ENCODE data around the gene NRG4. TPM values are rescaled to one million over a fixed set of nuclear protein-coding genes. Genes with fewer than 3 reads are reported as not detected.
"Not testable (repeated sequence)": the region's sequence is repeated elsewhere in the genome, so short reads cannot be mapped to it uniquely, and the experiment has no call there.

Gene NRG4
- total RNA-seq, 6 donors from 2014 or later, result 0.54 to 4.4 (median 1.7) TPM; not detected in 2

DNA sequence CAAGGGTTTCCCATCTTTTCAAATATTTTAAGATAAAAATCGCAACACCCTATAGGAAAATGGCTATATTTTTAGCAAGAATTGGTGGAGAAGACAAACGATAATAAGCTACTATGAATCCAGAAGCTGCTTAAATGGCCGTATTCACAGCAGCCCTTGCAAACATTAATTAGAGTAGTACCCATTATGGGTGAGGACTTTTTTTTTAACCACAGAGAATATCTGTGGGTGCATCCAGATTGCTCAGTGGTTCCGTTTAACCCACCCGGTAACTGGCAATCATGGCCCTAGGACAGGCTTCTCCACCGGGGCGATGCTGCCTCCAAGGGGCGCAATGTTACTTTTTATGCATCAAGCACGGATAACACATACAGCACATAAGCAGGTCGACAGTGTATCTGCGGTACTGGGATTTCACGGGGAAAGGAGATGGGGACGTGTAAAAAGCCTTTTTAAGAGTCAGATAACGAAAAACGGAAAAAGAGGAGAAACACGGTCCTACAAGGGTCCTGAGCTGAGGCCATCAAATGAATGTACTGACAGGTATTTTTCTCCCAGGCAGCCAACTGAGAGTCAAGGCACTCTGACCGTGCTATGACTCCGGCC is 46.6 kb upstream of the NRG4 start:
- Histone ChIP-seq H3K27ac (peak overlapping the region in 1 of 4 donors; percentile 73), H3K4me1 (peaks cover 22 to 32% (median 26%) of the 10 kb centered on the region in 4 donors), H3K27me3 (no peaks in the 10 kb centered on the region), H3K9me3 (no peaks in the 10 kb centered on the region), H3K36me3 (no peaks in the 10 kb centered on the region), H3K4me3 (peak overlapping the region; percentile 64 to 86 (median 74))
- ATAC-seq (ENCODE audit: low FRiP score in 2 of 2), result no peak
- 11 to 12% methylated on average over 18 of the region's 18 CpGs for WGBS, 2 donors
- TF ChIP-seq EP300 (IDR thresholded peaks at IDR 0.05) (no peak), POLR2A (IDR thresholded peaks at IDR 0.05) (no peak)
- TF ChIP-seq, protein P1, sequence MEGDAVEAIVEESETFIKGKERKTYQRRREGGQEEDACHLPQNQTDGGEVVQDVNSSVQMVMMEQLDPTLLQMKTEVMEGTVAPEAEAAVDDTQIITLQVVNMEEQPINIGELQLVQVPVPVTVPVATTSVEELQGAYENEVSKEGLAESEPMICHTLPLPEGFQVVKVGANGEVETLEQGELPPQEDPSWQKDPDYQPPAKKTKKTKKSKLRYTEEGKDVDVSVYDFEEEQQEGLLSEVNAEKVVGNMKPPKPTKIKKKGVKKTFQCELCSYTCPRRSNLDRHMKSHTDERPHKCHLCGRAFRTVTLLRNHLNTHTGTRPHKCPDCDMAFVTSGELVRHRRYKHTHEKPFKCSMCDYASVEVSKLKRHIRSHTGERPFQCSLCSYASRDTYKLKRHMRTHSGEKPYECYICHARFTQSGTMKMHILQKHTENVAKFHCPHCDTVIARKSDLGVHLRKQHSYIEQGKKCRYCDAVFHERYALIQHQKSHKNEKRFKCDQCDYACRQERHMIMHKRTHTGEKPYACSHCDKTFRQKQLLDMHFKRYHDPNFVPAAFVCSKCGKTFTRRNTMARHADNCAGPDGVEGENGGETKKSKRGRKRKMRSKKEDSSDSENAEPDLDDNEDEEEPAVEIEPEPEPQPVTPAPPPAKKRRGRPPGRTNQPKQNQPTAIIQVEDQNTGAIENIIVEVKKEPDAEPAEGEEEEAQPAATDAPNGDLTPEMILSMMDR (IDR thresholded peaks at IDR 0.05), result peak in 1 of 6 experiments; percentile 12
- DNase-seq, result peak in 1 of 2 donors; percentile 24

DNA sequence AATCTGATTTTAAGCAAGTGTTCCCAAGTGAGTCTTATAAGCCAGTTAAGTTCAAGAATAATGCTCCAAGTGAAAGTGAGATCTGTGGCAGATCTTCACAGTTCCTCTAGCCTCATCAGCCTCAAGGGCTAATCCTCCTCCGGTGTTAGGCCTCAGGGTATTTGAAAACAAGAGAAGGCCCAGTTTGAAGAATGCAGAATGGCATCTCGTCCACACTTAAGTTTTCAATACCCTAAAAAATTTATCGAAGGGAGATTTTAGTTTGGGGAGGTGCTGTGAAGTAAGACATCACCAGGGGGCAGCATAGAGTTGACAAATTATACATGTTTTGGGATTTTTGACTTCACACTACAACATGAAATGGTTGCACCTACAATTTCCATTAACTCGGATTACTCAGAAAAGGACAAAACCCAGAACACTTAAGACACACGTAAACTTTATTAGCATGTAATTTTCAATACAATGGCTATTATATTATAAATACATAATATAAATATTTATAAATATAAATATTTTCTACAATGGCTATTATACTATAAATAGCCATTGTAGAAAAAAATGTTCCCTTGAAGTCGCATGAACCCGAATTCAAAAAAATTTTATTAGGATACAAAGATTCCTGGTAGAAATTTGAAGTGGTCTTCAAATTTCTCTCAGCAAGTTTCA is 45.2 kb upstream of the NRG4 start:
- Histone ChIP-seq H3K4me1 (peaks cover 22 to 32% (median 26%) of the 10 kb centered on the region in 4 donors), H3K36me3 (no peaks in the 10 kb centered on the region), H3K9me3 (no peaks in the 10 kb centered on the region), H3K27ac (no peak overlapping the region), H3K4me3 (peak overlapping the region in 1 of 4 donors; percentile 35), H3K27me3 (no peaks in the 10 kb centered on the region)
- peak in 1 of 2 donors; percentile 75 for ATAC-seq (ENCODE audit: low FRiP score in 2 of 2)
- WGBS, 2 donors, result 3% methylated on average over 7 of the region's 7 CpGs
- TF ChIP-seq POLR2AphosphoS5 (IDR thresholded peaks at IDR 0.05), result no peak
- TF ChIP-seq, protein P1 (IDR thresholded peaks at IDR 0.05), result peak in 5 of 6 experiments; percentile 55 to 69 (median 60)
- DNase-seq, result no peak

DNA sequence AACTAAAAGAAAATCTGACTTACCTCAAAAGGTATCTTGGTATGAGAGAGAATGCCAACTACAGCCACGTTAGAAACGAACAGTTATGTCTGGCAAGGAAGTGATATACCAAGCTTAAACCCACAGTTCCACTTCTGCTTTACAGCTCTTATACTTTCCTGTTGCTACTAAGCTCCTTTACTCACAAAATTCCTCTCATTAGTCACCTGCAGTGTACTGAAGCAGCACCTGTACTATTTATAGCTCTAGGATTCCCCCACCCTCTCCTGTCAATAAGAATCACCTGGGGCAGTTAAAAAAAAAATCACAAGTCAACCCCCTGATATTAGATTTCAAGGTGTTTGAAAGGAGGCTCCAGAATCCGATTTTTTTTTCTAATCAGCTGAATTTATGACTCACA is 44.7 kb upstream of the NRG4 start:
- WGBS, 2 donors, result 7 to 9% methylated on average over 3 of the region's 3 CpGs
- no peak for ATAC-seq (ENCODE audit: low FRiP score in 2 of 2)

DNA sequence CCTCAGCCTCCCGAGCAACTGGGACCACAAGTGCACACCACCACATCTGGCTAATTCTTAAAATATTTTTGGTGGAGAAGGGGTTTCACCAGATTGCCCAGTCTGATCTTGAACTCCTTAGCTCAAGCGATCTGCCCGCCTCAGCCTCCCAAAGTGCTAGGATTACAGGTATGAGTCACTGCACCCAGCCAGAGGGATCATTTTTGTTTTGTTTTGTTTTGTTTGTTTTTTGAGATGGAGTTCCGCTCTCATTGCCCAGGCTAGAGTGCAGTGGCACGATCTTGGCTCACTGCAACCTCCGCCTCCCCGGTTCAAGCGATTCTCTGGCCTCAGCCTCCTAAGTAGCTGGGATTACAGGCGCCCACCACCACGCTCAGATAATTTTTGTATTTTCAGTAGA is 42.0 kb upstream of the NRG4 start:
- not testable (repeated sequence) for DNase-seq; H3K27ac ChIP-seq; H3K27me3 ChIP-seq; H3K4me3 ChIP-seq; H3K36me3 ChIP-seq; H3K9me3 ChIP-seq; ATAC-seq (ENCODE audit: low FRiP score in 2 of 2)
- 89 to 95% methylated on average over 10 of the region's 10 CpGs for WGBS, 2 donors
- H3K4me1 ChIP-seq, result peaks cover 13 to 21% (median 17%) of the 10 kb centered on the region in 4 donors

More for the DNA sequence above, 44.7 kb upstream of the NRG4 start:
- no peak overlapping the region for H3K27ac ChIP-seq
- peaks cover 22 to 32% (median 26%) of the 10 kb centered on the region in 4 donors for H3K4me1 ChIP-seq
- H3K4me3 ChIP-seq, result peak overlapping the region in 1 of 4 donors; percentile 35
- no peaks in the 10 kb centered on the region for H3K9me3 ChIP-seq
- H3K27me3 ChIP-seq, result no peaks in the 10 kb centered on the region
- no peaks in the 10 kb centered on the region for H3K36me3 ChIP-seq
- TF ChIP-seq, protein P1 (IDR thresholded peaks at IDR 0.05), result no peak
- TF ChIP-seq EP300 (IDR thresholded peaks at IDR 0.05) (no peak), POLR2AphosphoS5 (IDR thresholded peaks at IDR 0.05) (no peak), POLR2A (IDR thresholded peaks at IDR 0.05) (no peak)
- no peak for DNase-seq

DNA sequence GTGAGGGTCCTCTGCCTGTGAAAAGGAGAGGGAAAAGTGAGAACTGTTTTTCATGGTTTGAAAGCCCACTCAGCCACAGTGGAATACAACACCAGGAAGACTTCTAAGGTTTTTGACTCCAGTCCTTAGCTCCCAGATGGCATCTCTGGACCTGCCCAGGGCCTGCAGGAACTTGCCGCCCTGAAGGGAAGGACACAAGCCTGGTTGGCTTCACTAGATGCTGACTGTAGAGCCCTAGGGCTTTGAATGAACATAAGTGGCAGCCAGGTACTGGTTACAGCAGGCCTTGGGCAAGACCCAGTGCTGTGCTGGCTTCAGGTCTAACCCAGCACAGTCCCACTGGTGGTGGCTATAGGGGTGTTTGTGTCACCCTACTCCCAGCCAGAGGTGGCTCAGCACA is 26.3 kb upstream of the NRG4 start:
- H3K27ac ChIP-seq, result no peak overlapping the region
- no peak overlapping the region for H3K4me3 ChIP-seq
- no peaks in the 10 kb centered on the region for H3K27me3 ChIP-seq
- WGBS, 2 donors, result 100% methylated on average over 1 of the region's 1 CpG; no CpG with 5 or more reads in 1 of the 2 donors
- TF ChIP-seq, protein P1 (IDR thresholded peaks at IDR 0.05), result no peak
- no peak for TF ChIP-seq POLR2AphosphoS5 (IDR thresholded peaks at IDR 0.05)
- TF ChIP-seq EP300 (IDR thresholded peaks at IDR 0.05), result no peak
- TF ChIP-seq POLR2A (IDR thresholded peaks at IDR 0.05), result no peak
- DNase-seq, result no peak
- H3K4me1 ChIP-seq, result no peaks in the 10 kb centered on the region
- H3K36me3 ChIP-seq, result no peaks in the 10 kb centered on the region
- peaks cover 0 to 4% (median 0%) of the 10 kb centered on the region in 4 donors for H3K9me3 ChIP-seq
- no peak for ATAC-seq (ENCODE audit: low FRiP score in 2 of 2)

Data from upper lobe of left lung (tissue), 6 donors.